Activated CD4-positive, CD25-positive, alpha-beta regulatory T cell (primary cell): ENCODE results near the gene RASA2.

Experiments used
- DNase-seq, 4 experiments: peaks; one replicate each; lab custom pipeline; 2025; lab: John Stamatoyannopoulos, UW

Gene RASA2

DNA sequence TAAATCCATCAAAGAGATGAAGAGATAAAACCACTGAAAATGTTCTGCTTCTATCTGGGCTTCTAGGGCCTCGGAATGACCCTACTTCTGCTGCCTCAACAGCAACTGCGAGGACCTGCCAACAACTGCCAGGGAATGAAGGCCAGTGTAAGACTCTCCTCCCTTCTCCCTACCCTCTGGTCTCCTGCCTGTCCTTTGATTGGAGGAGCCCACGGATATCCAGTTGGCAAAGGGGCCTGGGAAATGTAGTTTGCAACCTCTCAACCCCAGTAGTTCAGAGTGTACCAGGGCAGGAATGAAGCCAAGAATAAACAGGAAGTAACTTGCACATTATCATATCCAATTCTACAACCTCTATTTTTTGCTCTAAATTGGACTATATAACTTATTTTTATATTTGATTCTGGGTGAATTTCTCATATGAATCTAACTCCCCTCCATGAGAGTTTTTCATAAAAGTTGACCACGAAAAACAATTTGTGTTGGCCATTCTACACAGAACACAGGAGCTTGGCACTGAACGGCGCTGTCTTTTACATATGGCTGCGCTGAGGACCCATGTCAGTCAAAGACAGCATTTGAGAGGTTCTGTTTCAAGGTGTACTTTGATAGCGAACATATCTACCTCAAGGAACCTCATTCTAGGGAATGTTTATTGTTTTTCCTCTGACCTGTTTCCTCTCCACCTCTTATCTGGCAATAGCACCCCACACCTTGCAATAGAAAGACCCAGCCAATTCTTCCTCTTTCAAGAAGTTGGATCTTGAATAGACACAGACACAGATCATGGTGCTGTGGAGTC lies 160.1 kb downstream of the RASA2 start:
- DNase-seq = no peak

DNA sequence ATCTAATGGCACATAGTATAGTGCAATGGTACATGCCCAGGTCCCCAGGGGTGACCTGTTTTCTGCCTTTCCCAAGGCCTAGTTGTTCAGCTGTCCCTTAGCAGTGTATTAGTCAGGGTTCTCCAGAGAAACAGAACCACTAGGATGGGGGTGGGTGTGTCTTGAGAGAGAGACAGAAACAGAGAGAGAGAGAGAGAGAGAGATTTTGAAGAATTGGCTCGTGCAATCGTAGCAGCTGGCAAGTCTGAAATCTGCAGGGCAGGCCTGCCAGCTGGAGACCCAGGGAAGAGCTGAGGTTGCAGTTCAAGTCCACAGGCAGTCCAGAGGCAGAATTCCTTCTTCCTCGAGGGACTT lies 160.7 kb downstream of the RASA2 start:
- no peak for DNase-seq

DNA sequence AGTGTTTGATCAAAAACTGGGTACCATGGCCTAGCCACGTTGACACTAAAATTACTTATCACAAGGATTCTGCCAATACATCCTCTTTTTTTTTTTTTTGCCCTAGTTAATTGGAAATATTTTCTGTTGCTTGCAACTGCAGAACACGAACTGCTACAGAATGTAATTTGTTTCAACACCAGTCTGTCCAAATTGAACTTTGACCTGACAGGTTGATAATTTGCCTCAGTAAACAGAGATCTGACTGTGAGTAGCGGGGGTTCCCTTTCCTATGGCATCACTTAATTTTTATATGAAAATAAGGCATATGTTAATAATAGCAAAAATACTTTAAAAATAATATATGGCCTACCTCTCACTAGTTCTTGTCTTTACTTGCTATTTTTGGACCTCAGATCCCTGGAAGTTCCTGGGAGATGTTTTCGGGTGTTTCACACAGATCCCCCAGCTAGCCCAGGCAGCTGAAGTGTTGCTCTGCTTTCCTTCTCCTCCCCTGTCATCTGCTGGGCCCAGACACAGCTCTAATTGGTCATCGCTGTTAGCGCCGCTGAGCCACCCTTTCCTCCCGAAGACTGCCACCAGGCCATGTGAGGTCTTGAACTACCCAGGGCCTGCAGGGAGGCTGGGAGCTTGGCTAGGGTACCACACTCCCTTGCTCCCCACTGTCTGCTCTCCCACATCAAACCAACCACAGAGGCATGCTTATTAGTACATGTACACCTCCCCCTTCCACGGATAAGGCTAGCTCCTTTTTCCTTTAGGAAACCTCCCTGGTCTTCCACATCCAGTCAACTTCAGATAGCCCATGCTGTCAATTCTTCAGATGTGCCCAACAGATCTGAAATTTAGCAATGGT lies 161.5 kb downstream of the RASA2 start:
- no peak for DNase-seq

DNA sequence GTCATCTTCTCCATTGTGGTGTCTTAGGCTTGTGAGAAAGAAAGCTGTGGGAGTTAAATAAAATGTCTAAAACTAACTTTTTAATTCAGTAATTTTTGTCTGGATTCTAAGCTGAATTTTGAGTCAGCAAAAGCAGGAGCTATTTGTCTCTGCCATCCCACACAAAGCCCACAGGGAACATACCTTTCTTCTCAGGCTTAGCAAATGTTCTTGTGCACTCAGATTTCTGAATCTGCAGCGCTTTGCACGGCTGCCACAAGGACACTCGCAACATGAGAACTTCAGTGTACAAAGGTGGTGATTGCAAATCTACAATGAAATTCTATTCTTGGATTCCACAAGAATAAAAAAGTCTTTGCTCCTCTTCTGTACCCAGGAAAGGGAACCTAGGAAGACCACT lies 163.0 kb downstream of the RASA2 start:
- no peak for DNase-seq

DNA sequence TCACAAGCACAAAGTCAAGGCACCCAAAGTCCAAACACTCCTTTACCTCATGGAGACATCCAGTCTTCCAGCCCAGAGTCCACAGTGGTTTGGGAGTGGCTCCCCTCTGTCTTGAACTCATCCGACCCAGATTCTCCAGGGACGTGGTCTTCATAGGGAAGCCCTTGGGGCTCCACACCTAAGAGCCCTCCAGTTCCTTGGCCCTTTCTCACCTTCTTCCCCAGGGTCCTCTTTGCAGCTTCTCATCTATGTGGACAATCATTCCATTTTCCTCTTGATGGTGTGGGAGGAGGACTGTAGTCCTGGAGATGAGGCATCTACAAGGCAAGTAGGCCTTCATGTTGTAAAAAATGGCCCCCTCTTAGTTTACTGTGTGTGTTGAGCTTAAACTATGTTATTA lies 164.0 kb downstream of the RASA2 start:
- DNase-seq = no peak

DNA sequence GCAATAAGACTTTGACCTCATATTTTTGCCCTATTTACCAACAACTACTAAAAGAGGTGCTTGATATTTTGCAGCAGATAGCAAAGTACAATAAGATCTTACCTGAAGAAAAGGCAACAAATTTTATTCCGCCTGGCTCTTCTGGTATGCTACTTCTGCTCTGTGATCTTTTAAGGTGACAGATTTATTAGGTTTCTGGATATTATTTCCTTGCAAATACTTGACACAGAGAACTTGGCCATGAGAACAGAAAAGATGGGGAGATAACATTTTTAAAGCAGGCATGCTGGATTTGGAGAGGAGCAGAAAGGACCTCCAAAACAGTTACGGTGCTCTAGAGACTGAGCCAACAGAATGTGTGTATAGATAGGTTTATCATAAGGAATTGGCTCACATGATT lies 164.6 kb downstream of the RASA2 start:
- DNase-seq = no peak

DNA sequence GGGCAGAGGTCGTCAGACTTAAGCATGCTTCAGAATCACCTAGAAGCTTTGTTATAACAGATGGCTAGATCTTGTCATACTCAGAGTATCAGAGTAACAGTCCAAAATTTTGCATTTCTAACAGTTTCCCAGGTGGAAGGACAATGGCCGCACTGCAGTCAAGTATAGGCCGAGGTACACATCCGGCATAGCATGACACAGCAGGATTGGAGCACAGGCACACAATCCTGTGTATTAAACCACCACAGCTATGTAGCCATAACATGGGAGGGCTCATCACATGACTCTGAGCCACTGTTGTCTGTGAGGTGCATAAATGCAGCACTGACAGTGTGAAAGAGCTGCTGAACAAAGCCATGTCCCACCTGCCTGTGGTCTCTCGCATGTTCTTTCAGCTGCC lies 165.5 kb downstream of the RASA2 start:
- DNase-seq = no peak

DNA sequence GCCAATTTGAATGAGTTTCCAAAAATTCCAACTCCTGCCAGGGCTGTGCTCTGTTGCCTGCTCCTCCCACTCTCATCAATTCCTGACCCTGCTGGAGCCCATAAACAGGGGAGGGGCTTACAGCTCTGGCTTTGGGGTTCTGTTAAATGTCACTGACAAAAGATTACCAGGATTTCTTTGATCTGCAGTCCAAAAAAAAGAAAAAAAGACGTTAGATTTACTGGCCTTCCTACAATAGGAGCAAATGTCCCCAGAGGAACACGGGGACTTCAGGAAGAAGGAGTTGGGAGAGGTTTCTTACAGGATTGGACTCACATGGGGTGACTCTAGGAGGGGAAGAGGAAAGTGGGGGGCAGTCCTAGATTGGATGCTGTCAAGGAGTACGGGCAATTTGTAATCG lies 167.0 kb downstream of the RASA2 start:
- no peak for DNase-seq

DNA sequence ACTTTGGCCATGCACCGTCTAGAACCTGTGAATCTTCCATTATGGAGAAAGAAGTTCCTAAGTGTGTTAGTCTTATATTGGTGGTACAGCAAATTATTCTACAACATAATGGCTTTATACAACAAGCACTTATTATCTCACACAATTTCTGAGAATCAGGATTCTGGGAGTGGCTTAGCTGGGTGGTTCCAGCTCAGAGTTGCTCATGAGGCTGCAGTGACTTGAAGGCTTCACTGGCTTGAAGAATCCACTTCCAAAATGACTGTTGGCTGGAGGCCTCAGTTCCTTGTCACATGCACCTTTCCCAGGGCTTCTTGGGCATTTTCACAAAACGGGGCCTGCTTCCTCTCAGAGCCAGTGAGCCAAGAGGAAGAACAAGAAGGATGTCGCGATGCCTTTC lies 169.0 kb downstream of the RASA2 start:
- no peak for DNase-seq

DNA sequence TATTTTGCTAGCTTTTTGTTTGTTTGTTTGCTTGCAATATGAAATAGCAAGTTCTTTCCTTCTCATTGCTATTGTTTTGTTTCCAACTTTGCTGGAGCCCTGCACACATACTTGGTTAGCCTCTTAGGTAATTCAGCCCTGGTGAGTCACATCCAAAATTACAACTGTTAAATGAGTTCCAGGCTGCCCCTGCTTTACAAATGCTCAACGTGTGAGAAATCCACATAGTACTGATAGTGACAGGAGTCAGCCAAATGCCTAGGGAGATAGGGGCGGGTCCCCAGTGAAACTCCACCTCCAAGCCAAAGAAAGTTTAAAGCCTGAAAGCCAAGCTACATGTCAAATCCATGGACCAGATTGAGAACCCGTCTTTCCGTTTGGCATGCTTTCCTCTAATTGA lies 169.9 kb downstream of the RASA2 start:
- DNase-seq = no peak

DNA sequence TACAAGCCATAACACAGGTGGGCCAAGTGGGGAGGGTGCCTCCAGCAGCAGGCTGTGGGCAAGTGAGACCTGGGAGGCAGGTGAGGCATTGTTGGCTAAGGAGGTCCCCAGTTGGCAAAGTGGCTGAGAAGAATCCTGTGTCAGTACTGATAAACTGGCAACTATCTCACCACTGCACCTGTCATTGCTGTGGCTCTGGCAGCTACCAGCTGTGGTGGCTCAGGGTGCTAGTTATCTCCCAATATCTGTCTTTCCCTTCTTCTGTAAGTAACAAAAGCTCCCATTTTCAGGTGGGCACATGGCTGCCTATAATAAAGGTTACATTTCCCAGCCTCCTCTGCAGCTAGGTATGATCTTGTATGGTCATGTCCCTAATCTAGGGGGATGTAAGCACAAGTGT lies 170.7 kb downstream of the RASA2 start:
- DNase-seq = no peak

DNA sequence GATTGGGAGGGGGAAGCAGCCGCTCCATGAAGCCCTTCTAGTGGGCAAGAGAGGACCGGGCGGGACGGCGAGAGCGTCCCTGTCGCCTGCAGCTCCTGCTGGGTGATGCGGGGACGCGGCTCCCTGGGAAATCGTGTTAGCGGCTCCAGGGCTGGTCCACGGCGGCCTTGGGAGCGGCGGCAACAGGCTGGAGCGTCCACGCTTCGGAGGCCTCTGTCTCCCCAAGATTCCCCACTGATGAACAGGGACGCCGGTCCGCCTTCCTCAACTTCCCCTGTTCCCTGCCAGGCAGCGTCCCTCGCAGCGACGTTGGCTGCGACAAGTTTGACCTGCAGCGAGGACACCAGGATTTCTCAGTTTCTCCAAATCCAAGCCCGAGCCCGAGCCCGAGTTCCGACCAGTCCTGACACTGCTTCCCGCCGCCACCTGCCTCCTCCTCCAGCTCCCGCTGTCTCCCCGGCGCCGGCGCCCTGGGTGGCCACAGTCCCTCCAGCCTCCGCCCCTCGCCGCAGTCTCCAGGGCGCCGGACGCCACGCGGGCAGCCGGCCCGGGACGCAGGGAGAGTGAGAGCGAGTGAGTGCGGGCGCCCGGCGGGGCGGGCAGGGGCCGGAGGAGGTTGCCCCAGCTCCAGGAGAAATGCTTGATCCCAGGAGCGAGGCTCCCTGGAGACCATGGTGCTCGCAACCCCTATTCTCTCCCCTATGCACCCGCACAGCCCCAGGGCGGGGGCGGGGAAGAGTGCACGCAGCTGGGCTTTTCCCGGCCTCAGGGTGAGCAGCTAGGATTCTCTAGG lies 173.2 kb downstream of the RASA2 start:
- DNase-seq = no peak

DNA sequence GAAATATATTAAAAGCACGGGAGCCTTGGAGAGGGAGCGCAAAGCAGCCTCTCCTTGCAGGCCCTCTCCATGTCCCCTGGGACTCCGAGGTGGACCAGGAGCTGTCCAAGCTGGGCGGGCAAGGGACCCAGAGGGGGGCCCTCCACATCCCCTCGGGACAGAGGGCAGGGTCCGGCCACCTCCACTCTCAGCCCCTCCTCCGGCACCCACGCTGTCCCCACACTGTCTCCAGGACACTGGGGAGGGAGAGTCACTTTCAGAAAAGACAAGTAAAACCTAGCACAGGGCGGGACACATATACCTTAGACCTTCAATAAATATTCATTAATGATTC lies 173.8 kb downstream of the RASA2 start:
- DNase-seq = no peak

DNA sequence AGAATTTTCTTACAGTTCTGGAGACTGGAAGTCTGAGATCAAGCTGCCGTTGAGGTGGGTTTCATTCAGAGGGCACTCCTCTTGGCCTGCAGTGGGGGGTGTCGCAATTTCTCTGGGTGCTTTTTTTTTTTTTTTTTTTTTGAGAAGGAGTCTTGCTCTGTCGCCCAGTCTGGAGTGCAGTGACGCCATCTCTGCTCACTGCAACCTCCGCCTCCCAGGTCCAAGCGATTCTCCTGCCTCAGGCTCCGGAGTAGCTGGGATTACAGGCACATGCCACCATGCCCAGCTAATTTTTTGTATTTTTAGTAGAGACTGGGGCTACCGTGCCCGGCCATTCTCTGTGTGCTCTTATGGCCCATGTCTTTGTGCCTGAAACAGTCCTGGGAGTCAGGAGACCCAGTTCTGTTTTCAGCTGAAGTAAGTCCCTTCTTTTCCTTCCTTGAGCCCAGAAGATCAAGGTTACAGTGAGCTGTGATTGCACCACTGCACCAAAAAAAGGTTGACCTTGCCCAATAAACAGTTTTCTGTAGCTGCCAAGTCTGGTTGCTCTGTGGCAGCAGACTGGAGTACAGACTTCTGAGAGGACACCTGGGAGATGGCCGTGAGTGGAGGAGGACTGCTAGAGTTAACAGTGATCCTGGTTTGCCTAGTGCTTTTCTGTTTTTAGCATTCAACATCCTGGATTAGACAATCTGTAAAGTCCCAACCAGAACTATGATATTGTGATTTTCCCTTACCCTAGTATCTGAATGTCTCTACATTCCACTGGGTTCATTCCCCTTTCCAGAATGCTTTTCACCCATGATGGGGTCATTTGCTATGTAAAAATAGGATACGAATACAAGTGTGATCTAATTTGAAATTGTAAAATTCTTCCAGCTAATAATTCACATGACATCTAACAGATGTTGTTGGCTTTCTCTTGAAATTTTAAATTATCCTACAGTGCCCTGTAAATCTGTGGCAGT lies 174.7 kb downstream of the RASA2 start:
- DNase-seq = no peak

DNA sequence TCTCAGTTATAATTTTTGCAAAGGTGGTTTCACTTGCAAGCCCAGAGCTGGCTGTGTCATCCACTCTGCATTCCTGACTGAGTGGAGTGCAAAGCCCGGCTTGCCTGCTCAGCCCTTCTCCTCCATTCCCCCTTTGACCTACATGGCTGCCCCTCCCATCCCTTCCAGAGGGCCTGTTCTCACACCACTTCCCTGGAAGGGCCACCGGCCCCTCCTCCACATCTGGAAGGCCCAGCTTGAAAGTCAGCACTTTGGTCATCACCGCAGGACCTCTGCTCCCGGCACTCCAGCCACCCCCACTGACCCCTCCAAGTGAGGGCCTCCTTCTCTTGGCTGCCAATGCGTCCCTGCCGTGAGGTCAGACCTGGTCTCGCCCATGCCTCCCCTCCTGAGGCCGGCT lies 177.2 kb downstream of the RASA2 start:
- no peak for DNase-seq
